ENCODE data around the gene RPS15. TPM values are rescaled to one million over a fixed set of nuclear protein-coding genes. Genes with fewer than 3 reads are reported as not detected.

RPS15 gene
- total and polyA plus RNA-seq, 10 of the 15 experiments (the other 5 are each of a cell fraction or from before 2014, with no cell fraction given) = 559 to 3,158 (median 1,413) TPM

DNA sequence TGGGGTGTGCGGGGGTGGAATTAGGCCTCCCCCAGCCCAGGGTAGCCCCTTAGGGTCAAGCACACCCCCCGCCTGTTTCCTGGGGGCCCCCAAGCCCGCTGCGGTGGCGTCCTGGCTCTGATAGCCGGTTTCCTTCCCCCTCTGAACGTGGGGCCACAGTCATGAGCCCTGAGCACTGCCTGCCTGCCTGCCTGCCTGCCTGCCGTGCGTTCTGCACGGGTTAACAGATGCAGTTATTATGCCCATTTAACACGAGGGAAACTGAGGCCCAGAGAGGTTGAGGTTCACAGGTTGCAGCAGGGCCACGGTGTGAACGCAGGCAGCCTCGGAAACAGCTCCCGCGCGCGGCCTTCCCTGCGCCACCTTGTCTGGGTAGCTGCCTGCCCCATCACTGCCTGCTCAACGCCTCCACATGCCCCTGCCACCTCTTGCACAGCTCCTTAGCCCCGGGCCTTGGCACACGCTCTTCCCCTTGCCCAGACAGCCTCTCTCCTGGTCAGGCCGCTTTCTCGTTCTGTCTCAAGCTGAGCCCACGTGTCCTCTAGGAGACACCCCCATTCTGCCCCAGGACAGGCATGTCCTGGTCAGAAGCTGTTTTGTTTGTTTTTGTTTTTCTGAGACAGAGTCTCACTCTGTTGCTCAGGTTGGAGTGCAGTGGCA lies 35.7 kb upstream of the RPS15 start (continued):
- TF ChIP-seq USF2 (IDR thresholded peaks at IDR 0.05; ENCODE audit: borderline replicate concordance, low read depth, low read length) (no peak), IRF3 (IDR thresholded peaks at IDR 0.05) (no peak)

GRCh38 chr19:1406774-1407527 lies 31.2 kb upstream of the RPS15 start:
- Histone ChIP-seq H2AFZ (ENCODE audit: control insufficient read depth, low read depth, low read length) (peak overlapping the region; percentile 29), H3K9ac (ENCODE audit: control insufficient read depth, insufficient read depth, low read length) (peak overlapping the region; percentile 50), H3K79me2 (ENCODE audit: control insufficient read depth, insufficient read depth, low read length) (peaks cover 45% of the 10 kb centered on the region), H3K4me3 (peak overlapping the region; percentile 57; the same call in 1 of the 2 replicates), H4K20me1 (ENCODE audit: control insufficient read depth, insufficient read depth) (peaks cover 20% of the 10 kb centered on the region), H3K27me3 (replicated peaks in 1 of 2; ENCODE audit: control insufficient read depth in 2 of 2, insufficient read depth in 2 of 2, low read length in 1 of 2) (peaks cover 1 to 5% of the 10 kb centered on the region in 2 experiments; a peak in 2 of 4 replicates), H3K27ac (ENCODE audit: control insufficient read depth, insufficient read depth) (peak overlapping the region; percentile 45), H3K4me2 (ENCODE audit: control insufficient read depth, insufficient read depth) (peak overlapping the region; percentile 62), H3K4me1 (ENCODE audit: control insufficient read depth, insufficient read depth, low read length) (peaks cover 20% of the 10 kb centered on the region), H3K36me3 (ENCODE audit: control insufficient read depth in 2 of 2, insufficient read depth in 2 of 2, low read length in 1 of 2) (peaks cover 0 to 10% of the 10 kb centered on the region in 2 experiments), H3K9me3 (replicated peaks; ENCODE audit: control insufficient read depth, insufficient read depth, low read length) (no peaks in the 10 kb centered on the region)
- in situ Hi-C loops (cut with MboI) (no loop called here), intact Hi-C loops (cut with micrococcal nuclease; ENCODE audit: unreplicated experiment) (loop anchor here (1.0 kb wide), 1 partner anchor 24 kb away; the partner anchor contains the start of gene NDUFS7)
- SMC1A ChIA-PET (ENCODE audit: uncharacterized antibody, unreplicated experiment) = no interaction called here
- FAIRE-seq (peak; percentile 88), DNase-seq (ENCODE audit: low read depth, low spot score) (peak; percentile 87), ATAC-seq (peak; percentile 83)
- POLR2A ChIA-PET = no interaction called here
- BruUV-seq (replicated peaks) = TSS peak; percentile 85
- CTCF ChIA-PET = no interaction called here
- RAD21 ChIA-PET (ENCODE audit: unreplicated experiment) = no interaction called here
- under 1% methylated on average over 63 of the region's 72 CpGs for WGBS (ENCODE audit: insufficient coverage, insufficient replicate concordance, low lambda C conversion rate, missing lambda C conversion rate)
- TF ChIP-seq RBBP5 (conservative IDR thresholded peaks at IDR 0.05) (no peak), POLR2AphosphoS2 (IDR thresholded peaks at IDR 0.05; ENCODE audit: low read depth, low read length) (no peak), NR2F1 (conservative IDR thresholded peaks at IDR 0.05) (no peak; the same call in 1 of the 2 replicates), CBX3 (IDR thresholded peaks at IDR 0.05; ENCODE audit: borderline replicate concordance, low read depth) (no peak), E2F8 (IDR thresholded peaks at IDR 0.05; ENCODE audit: low read depth, partially characterized antibody) (no peak), SMARCA5 (IDR thresholded peaks at IDR 0.05) (peak; percentile 87; the same call in 1 of the 2 replicates)
- TF ChIP-seq, protein P1, sequence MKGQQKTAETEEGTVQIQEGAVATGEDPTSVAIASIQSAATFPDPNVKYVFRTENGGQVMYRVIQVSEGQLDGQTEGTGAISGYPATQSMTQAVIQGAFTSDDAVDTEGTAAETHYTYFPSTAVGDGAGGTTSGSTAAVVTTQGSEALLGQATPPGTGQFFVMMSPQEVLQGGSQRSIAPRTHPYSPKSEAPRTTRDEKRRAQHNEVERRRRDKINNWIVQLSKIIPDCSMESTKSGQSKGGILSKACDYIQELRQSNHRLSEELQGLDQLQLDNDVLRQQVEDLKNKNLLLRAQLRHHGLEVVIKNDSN (IDR thresholded peaks at IDR 0.05; ENCODE audit: borderline replicate concordance, extremely low read length, insufficient read depth, low read depth, low read length) = peak; percentile 80
